Measurements from ENCODE around the gene TMEM213.

The TMEM213 gene

DNA sequence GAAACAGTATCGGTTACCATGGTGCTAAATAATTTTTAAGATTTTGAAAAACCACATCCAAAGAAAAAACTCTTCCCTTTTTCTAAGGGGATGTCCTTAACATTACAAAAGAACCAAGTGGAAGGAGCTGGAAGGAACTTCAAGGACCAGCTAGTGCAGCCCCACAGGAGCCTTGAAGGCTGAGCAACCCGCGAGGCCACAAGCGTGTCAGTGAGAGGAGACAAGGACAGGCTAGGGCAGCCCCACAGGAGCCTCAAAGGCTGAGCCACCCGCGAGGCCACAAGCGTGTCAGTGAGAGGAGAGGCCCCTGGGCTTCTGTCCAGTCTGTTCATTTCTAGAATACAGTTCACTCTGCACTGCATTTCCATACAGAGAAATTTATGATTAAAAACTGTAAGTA, 80.3 kb downstream of the TMEM213 start:
- DNase-seq: no peak

GRCh38 chr7:138878856-138879255, 81.1 kb downstream of the TMEM213 start:
- DNase-seq: no peak

DNA sequence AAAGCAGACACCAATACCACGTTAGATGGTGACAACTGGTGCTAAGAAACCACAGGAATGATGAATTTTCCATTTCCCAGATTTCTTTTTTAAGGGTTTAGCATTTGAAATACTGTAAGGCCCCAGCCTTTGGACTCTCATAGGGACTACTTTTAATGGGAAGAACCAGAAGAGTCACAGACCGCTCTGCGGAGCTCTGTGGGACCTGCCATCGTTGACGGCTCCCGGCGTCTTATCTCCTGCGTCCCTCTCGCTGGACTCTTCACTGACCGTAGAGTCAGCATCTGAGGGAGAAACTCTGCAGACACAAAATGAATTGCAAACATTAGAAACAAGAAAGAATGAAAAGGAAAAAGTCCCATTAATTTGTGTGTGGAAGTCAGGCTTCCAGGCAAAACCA, 81.6 kb downstream of the TMEM213 start:
- no peak for DNase-seq

GRCh38 chr7:138880881-138881578, 83.2 kb downstream of the TMEM213 start:
- no peak for DNase-seq

DNA sequence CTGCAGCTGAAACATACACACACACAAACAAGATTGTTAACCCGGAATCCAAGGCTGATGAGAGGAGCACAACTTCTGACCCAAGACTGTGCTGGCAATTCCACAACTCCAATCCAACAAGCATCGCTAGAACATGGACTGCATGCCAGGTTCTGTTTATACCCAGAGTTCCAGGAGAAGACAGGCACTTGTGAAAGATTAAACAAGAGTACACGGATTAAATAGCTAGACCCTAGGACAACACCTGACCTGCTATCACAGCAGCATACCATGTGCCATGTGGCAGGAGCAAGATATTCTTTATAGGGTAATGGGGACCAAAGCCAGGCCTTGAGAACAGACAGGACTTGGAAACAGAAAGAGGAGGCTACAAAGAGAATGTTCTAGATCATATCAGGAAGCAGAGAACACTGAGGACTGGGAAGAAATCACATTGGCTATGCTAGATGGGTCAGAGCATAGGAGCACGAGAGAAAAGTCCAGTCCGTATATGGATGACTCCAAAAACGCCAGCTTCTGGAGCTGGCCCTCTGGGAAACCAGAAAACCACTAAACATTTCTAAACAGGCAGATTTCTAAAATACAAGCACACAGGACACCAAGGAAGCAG, 83.9 kb downstream of the TMEM213 start:
- DNase-seq: no peak

DNA sequence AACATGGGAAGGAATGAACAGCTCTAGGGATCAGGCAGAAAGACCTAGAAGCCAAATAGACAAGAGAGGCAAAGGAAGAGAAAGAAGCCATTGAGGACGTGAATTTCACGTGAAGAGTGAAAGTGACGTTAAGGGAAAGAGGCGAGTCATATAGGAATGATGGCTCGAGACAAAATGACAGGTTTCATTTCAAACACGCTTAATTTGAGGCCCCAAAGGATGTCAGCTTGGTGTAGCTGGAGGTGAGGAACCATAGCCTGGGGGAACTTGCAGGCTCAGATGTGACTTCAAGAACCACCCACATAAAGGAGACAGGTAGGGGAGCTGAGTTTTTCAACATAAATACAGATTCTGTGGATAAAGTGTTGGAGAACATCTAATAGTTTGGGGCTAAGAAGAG, 84.5 kb downstream of the TMEM213 start:
- no peak for DNase-seq

DNA sequence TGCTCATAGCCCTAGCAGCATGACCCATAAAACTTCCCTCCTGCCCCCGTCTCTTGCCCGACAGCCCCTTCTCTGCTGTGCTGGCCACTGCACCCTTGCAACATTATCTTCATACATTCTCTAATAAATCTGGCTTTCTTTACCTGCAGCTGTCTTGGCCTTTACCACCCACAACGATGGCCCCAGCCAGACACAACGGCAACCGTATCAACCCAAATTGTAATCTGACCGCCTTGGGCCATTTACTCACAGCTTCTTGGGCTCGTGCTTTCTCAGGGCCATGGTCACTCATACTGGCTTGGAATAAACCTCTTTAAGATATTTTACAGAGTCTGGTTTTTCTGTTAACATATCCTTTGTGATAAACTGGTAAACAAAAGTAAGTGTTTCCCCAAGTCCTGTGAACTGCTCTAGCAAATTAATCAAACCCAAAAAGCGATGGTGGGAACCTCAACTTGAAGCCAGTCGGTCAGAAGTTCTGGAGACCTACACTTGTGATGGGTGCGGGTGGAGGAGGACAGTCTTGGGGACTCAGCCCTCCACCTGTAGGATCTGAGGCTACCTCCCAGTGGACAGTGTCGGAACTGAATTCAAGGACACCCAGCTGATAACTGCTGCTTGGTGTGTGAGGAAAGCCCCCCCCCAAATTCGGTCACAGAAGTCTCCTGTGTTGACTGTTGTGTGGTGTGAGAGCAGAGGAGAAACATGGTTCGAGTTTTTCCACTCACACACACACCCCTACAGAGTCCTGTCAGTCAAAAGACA, 87.8 kb downstream of the TMEM213 start:
- no peak for DNase-seq

- no peak for DNase-seq
Observed at GRCh38 chr7:138886501-138886917, 88.7 kb downstream of the TMEM213 start.

DNA sequence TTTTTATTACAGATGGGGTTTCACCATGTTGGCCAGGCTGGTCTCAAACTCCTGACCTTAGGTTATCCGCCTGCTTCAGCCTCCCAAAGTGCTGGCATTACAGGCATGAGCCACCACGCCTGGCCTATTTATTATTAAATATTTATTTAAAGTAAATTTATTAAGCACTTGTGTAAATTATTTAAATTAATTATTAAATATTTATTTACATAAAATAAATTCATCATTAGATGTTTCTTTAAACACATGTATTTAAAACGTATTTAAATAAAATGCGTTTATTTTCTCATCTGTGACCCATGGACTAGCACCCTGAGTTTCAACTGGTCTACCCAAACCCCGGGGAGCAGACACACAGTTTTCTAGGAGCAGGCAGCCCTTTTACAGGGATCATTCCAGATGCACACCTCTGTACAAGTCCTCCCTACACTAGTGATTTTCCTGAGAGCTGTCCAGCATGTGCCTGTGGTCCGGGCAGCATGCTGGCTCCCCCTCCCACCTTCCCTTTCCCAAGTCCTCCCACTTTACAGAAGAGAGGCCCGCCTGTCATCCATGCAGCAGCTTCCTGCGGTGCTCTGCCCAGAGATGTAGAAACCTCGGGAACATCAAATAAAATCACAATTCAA, 89.4 kb downstream of the TMEM213 start:
- DNase-seq: no peak
